Stimulated activated CD4-positive, alpha-beta T cell treated with anti-CD3 and anti-CD28 coated beads, Interleukin-1b, Interleukin-23, amount 100 ng/mL, for 4 hours (primary cell): ENCODE data around the gene AKAP12.
"Not testable (repeated sequence)": the region's sequence is repeated elsewhere in the genome, so short reads cannot be mapped to it uniquely, and the experiment has no call there.

ENCODE experiments used
- DNase-seq, 2 donors: peaks; one replicate each; pipeline ENCODE4 v3.0.0-alpha.2; 2020; ENCODE audit warnings: low read depth in 2 of 2

AKAP12 gene

GRCh38 chr6:151310279-151310678 lies 70.5 kb downstream of the AKAP12 start:
- no peak for DNase-seq

- DNase-seq, result no peak
Measured at GRCh38 chr6:151310852-151311767, 71.3 kb downstream of the AKAP12 start.

GRCh38 chr6:151313066-151313491 lies 73.3 kb downstream of the AKAP12 start:
- DNase-seq, result no peak

GRCh38 chr6:151315661-151316060 lies 75.9 kb downstream of the AKAP12 start:
- not testable (repeated sequence) for DNase-seq

- DNase-seq, result no peak
Measured at GRCh38 chr6:151317103-151317994, 77.6 kb downstream of the AKAP12 start.

- DNase-seq, result no peak
Measured at GRCh38 chr6:151317995-151318365, 78.2 kb downstream of the AKAP12 start.

GRCh38 chr6:151320140-151320539 lies 80.4 kb downstream of the AKAP12 start:
- DNase-seq, result no peak

- DNase-seq, result no peak
Measured at GRCh38 chr6:151321438-151321837, 81.7 kb downstream of the AKAP12 start.

- no peak for DNase-seq
Measured at GRCh38 chr6:151322570-151322969, 82.8 kb downstream of the AKAP12 start.

- DNase-seq, result peak; percentile 55 to 61
Measured at GRCh38 chr6:151323791-151324487, 84.2 kb downstream of the AKAP12 start.

GRCh38 chr6:151324488-151324825 lies 84.7 kb downstream of the AKAP12 start:
- no peak for DNase-seq

GRCh38 chr6:151325075-151326050 lies 85.6 kb downstream of the AKAP12 start:
- no peak for DNase-seq

- no peak for DNase-seq
Measured at GRCh38 chr6:151326116-151326825, 86.5 kb downstream of the AKAP12 start.

GRCh38 chr6:151327101-151327500 lies 87.3 kb downstream of the AKAP12 start:
- DNase-seq, result no peak

- DNase-seq, result no peak
Measured at GRCh38 chr6:151330130-151330696, 90.4 kb downstream of the AKAP12 start.

- DNase-seq, result no peak
Measured at GRCh38 chr6:151335930-151336329, 96.2 kb downstream of the AKAP12 start.

- DNase-seq, result no peak
Measured at GRCh38 chr6:151338651-151339200, 99.0 kb downstream of the AKAP12 start.

GRCh38 chr6:151339369-151339768 lies 99.6 kb downstream of the AKAP12 start:
- DNase-seq, result no peak

- DNase-seq, result no peak
Measured at GRCh38 chr6:151340219-151340978, 100.6 kb downstream of the AKAP12 start.
